CD4-positive, alpha-beta T cell treated with Interleukin-12 subunit alpha and Interleukin-12 subunit beta, for 1 hour (primary cell): Measurements from ENCODE around the gene FAM181A.

ENCODE experiments used
- DNase-seq: peaks from one replicate; pipeline ENCODE4 v3.0.0-alpha.2; 2020

FAM181A gene

GRCh38 chr14:93905623-93906022 is 21.5 kb upstream of the FAM181A start:
- DNase-seq = no peak

GRCh38 chr14:93906341-93907329 is 20.5 kb upstream of the FAM181A start:
- peak; percentile 58 for DNase-seq

GRCh38 chr14:93909429-93910128 is 17.6 kb upstream of the FAM181A start:
- no peak for DNase-seq

GRCh38 chr14:93911975-93912615 is 15.0 kb upstream of the FAM181A start:
- DNase-seq = no peak

- DNase-seq = no peak
These were observed 14.4 kb upstream of the FAM181A start for GRCh38 chr14:93912782-93913181.

GRCh38 chr14:93914278-93914677 is 12.9 kb upstream of the FAM181A start:
- no peak for DNase-seq

- no peak for DNase-seq
These were observed 12.0 kb upstream of the FAM181A start for GRCh38 chr14:93915070-93915705.

GRCh38 chr14:93915800-93916199 is 11.3 kb upstream of the FAM181A start:
- DNase-seq = no peak

GRCh38 chr14:93916498-93916897 is 10.6 kb upstream of the FAM181A start:
- no peak for DNase-seq

- no peak for DNase-seq
These were observed 10.0 kb upstream of the FAM181A start for GRCh38 chr14:93917141-93917540.

- DNase-seq = no peak
These were observed 5.9 kb upstream of the FAM181A start for GRCh38 chr14:93921001-93921806.

- no peak for DNase-seq
These were observed 3.5 kb upstream of the FAM181A start for GRCh38 chr14:93923626-93924025.

- no peak for DNase-seq
These were observed 2.4 kb upstream of the FAM181A start for GRCh38 chr14:93924592-93925355.

GRCh38 chr14:93925374-93925895 is 1.7 kb upstream of the FAM181A start:
- no peak for DNase-seq

- DNase-seq = no peak
These were observed 785 bp upstream of the FAM181A start for GRCh38 chr14:93926245-93926872.

GRCh38 chr14:93927800-93928145 is 629 bp downstream of the FAM181A start:
- no peak for DNase-seq

- DNase-seq = no peak
These were observed 1.3 kb downstream of the FAM181A start for GRCh38 chr14:93928184-93929047.

- no peak for DNase-seq
These were observed 1.9 kb downstream of the FAM181A start for GRCh38 chr14:93929048-93929535.

GRCh38 chr14:93929657-93930056 is 2.5 kb downstream of the FAM181A start:
- DNase-seq = no peak
